ENCODE results near the gene SPG11. TPM values are rescaled to one million over a fixed set of nuclear protein-coding genes. Genes with fewer than 3 reads are reported as not detected.

Gene SPG11
- total and polyA plus RNA-seq, 9 of the 15 experiments (the other 6 are each of a cell fraction or from before 2014, with no cell fraction given) = 23.3 to 71.2 (median 45.6) TPM

DNA sequence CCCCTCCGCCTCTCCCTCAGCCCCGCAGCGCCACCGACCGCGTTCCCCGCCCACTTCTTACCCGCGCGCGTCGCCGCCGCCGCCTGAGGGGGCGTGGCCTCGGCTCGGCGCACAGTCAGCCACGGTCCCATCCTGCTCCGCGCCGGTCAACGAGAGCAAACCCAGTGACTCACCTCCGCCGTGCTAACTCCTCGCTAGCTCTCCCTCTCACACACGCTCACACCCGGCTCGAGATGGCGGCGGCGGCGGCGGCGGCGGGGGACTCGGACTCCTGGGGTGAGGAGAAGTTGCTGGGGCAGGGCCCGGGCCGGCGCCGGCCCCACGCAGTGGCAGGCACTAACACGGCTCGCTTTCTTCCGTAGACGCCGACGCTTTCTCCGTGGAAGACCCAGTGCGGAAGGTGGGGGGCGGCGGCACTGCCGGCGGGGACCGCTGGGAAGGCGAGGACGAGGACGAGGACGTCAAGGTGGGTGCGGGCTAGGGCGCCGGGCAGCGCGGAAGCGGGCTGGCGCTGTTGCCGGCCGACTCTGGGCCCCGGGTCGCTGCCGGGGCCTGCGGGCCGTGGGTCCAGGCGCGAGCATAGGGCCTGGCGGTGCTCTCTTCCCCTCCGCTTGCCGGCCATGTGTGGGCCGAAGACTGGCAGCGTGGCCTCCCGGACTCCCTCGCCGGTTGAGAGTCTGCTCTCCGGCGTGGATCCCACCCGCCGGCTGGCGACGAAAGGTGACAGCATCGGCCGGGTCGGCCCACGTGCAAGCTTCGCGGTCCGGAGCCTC lies 126.3 kb downstream of the SPG11 start, which contains the start of gene EIF3J (continued):
- no peak for TF ChIP-seq BRD9 (IDR thresholded peaks at IDR 0.05; ENCODE audit: low read depth, partially characterized antibody)
- TF ChIP-seq PRPF4 (IDR thresholded peaks at IDR 0.05; ENCODE audit: insufficient read depth, low read depth, low read length, poor library complexity, severe bottlenecking) = peak; percentile 96
- TF ChIP-seq TRIM24 (IDR thresholded peaks at IDR 0.05) = no peak
- TF ChIP-seq, protein P1, sequence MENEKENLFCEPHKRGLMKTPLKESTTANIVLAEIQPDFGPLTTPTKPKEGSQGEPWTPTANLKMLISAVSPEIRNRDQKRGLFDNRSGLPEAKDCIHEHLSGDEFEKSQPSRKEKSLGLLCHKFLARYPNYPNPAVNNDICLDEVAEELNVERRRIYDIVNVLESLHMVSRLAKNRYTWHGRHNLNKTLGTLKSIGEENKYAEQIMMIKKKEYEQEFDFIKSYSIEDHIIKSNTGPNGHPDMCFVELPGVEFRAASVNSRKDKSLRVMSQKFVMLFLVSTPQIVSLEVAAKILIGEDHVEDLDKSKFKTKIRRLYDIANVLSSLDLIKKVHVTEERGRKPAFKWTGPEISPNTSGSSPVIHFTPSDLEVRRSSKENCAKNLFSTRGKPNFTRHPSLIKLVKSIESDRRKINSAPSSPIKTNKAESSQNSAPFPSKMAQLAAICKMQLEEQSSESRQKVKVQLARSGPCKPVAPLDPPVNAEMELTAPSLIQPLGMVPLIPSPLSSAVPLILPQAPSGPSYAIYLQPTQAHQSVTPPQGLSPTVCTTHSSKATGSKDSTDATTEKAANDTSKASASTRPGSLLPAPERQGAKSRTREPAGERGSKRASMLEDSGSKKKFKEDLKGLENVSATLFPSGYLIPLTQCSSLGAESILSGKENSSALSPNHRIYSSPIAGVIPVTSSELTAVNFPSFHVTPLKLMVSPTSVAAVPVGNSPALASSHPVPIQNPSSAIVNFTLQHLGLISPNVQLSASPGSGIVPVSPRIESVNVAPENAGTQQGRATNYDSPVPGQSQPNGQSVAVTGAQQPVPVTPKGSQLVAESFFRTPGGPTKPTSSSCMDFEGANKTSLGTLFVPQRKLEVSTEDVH (IDR thresholded peaks at IDR 0.05; ENCODE audit: low read depth, partially characterized antibody) = no peak
- peak; percentile 88 for TF ChIP-seq CREM (IDR thresholded peaks at IDR 0.05; ENCODE audit: low read depth)
- TF ChIP-seq KLF6 (CRISPR knock-in tag; IDR thresholded peaks at IDR 0.05; ENCODE audit: borderline replicate concordance) = no peak
- TF ChIP-seq, protein P2, sequence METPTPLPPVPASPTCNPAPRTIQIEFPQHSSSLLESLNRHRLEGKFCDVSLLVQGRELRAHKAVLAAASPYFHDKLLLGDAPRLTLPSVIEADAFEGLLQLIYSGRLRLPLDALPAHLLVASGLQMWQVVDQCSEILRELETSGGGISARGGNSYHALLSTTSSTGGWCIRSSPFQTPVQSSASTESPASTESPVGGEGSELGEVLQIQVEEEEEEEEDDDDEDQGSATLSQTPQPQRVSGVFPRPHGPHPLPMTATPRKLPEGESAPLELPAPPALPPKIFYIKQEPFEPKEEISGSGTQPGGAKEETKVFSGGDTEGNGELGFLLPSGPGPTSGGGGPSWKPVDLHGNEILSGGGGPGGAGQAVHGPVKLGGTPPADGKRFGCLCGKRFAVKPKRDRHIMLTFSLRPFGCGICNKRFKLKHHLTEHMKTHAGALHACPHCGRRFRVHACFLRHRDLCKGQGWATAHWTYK (CRISPR knock-in tag; IDR thresholded peaks at IDR 0.05) = no peak
- no peak for TF ChIP-seq ILF3 (IDR thresholded peaks at IDR 0.05; ENCODE audit: borderline replicate concordance)
- no peak for TF ChIP-seq SIRT6 (IDR thresholded peaks at IDR 0.05; ENCODE audit: low read depth, low read length)
- TF ChIP-seq PHF20 (IDR thresholded peaks at IDR 0.05; ENCODE audit: partially characterized antibody) = peak; percentile 2
- TF ChIP-seq JUN (IDR thresholded peaks at IDR 0.05; ENCODE audit: borderline replicate concordance, low read depth, low read length) = peak; percentile 80
- TF ChIP-seq JUN (CRISPR knock-in tag; IDR thresholded peaks at IDR 0.05; ENCODE audit: borderline replicate concordance) = peak; percentile 89; the same call in 1 of the 2 replicates
- TF ChIP-seq, protein P3, sequence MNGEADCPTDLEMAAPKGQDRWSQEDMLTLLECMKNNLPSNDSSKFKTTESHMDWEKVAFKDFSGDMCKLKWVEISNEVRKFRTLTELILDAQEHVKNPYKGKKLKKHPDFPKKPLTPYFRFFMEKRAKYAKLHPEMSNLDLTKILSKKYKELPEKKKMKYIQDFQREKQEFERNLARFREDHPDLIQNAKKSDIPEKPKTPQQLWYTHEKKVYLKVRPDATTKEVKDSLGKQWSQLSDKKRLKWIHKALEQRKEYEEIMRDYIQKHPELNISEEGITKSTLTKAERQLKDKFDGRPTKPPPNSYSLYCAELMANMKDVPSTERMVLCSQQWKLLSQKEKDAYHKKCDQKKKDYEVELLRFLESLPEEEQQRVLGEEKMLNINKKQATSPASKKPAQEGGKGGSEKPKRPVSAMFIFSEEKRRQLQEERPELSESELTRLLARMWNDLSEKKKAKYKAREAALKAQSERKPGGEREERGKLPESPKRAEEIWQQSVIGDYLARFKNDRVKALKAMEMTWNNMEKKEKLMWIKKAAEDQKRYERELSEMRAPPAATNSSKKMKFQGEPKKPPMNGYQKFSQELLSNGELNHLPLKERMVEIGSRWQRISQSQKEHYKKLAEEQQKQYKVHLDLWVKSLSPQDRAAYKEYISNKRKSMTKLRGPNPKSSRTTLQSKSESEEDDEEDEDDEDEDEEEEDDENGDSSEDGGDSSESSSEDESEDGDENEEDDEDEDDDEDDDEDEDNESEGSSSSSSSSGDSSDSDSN (IDR thresholded peaks at IDR 0.05; ENCODE audit: borderline replicate concordance in 1 of 2, low read depth in 2 of 2, low read length in 2 of 2) = peak in 1 of 2 experiments; percentile 68; a peak in 1 of 4 replicates
- TF ChIP-seq SMAD3 (CRISPR knock-in tag; conservative IDR thresholded peaks at IDR 0.05) = no peak
- TF ChIP-seq TCFL5 (CRISPR knock-in tag; conservative IDR thresholded peaks at IDR 0.05) = no peak

Data from K562 (cell line).